ENCODE measurements around the gene BTG1. TPM values are rescaled to one million over a fixed set of nuclear protein-coding genes. Genes with fewer than 3 reads are reported as not detected.

The BTG1 gene
- total and polyA plus RNA-seq, 9 of the 15 experiments (the other 6 are each of a cell fraction or from before 2014, with no cell fraction given), result 3.7 to 28.6 (median 7.4) TPM

DNA sequence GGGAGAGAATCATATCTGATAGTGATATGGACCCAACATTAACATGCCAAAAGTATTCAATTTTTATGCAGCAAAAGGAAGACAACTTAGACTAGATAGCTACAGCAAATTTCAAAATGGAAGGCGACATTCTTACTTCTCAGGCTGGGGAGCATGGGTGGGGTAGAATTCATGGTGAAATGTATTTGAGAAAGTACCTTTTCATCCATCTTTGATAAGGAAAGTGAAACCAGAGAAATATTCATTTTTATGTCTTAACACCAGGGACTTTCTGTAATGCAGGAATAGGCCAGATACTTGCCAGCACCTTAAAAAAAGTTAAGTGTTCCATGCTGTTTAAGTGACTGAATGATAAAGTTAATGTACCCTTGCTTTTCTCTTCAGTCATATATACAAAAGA, 13.4 kb downstream of the BTG1 start:
- Histone ChIP-seq H3K4me1 (replicated peaks in 1 of 2; ENCODE audit: control insufficient read depth in 2 of 2, insufficient read depth in 2 of 2, low read length in 2 of 2) (peaks cover 0 to 32% of the 10 kb centered on the region in 2 experiments; a peak in 4 of 5 replicates), H3K27ac (ENCODE audit: extremely low read depth, low read depth, low read length) (no peak overlapping the region), H3K9me1 (ENCODE audit: control insufficient read depth, insufficient read depth, low read length) (peaks cover 4% of the 10 kb centered on the region), H3K79me2 (ENCODE audit: control insufficient read depth, insufficient read depth, low read length) (peaks cover 84% of the 10 kb centered on the region), H3K9me3 (replicated peaks; ENCODE audit: control insufficient read depth, insufficient read depth, low read depth, low read length) (no peaks in the 10 kb centered on the region), H3K36me3 (ENCODE audit: control insufficient read depth, insufficient read depth, low read length) (peaks cover 2% of the 10 kb centered on the region; the same call in 1 of the 3 replicates), H3K27me3 (ENCODE audit: control insufficient read depth in 2 of 2, insufficient read depth in 2 of 2, low read length in 2 of 2) (no peaks in the 10 kb centered on the region), H4K20me1 (replicated peaks; ENCODE audit: control insufficient read depth, insufficient read depth, low read length) (peaks cover 4% of the 10 kb centered on the region; the same call in 1 of the 2 replicates), H3K9ac (ENCODE audit: insufficient read depth in 1 of 2, low read depth in 2 of 2, low read length in 2 of 2) (no peak overlapping the region), H2AFZ (ENCODE audit: low read depth, low read length) (no peak overlapping the region), H3K4me3 (no peak overlapping the region), H3K4me2 (ENCODE audit: insufficient read depth, low read length) (no peak overlapping the region)
- in situ Hi-C loops (cut with MboI), result no loop called here
- no peak for DNase-seq (ENCODE audit: extremely low read depth in 1 of 4, low spot score in 3 of 4)
- intact Hi-C loops (cut with micrococcal nuclease), result no loop called here
- ChIA-PET POLR2A (interaction anchor here (0.7 to 4.9 kb wide), 4 partner anchors 11 to 393 kb away, joined by 3 to 44 read pairs (median 8); partner anchors contain the start of gene BTG1), CTCF (ENCODE audit: low intra/inter-chr PET ratio) (no interaction called here)
- no peak for TF ChIP-seq ZBED1 (IDR thresholded peaks at IDR 0.05)
- no peak for TF ChIP-seq GTF2A2 (tag; IDR thresholded peaks at IDR 0.05)
- no peak for TF ChIP-seq ZZZ3 (IDR thresholded peaks at IDR 0.05)
- TF ChIP-seq ZNF655 (CRISPR knock-in tag; IDR thresholded peaks at IDR 0.05), result no peak
- TF ChIP-seq, protein P1, sequence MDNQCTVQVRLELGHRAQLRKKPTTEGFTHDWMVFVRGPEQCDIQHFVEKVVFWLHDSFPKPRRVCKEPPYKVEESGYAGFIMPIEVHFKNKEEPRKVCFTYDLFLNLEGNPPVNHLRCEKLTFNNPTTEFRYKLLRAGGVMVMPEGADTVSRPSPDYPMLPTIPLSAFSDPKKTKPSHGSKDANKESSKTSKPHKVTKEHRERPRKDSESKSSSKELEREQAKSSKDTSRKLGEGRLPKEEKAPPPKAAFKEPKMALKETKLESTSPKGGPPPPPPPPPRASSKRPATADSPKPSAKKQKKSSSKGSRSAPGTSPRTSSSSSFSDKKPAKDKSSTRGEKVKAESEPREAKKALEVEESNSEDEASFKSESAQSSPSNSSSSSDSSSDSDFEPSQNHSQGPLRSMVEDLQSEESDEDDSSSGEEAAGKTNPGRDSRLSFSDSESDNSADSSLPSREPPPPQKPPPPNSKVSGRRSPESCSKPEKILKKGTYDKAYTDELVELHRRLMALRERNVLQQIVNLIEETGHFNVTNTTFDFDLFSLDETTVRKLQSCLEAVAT (IDR thresholded peaks at IDR 0.05), result no peak
- no TSS peak for BruUV-seq (replicated peaks)
- no peak for FAIRE-seq
- ATAC-seq, result no peak
- WGBS (ENCODE audit: insufficient coverage, low coverage, missing lambda C conversion rate), result 53% methylated on average over 1 of the region's 1 CpG

Measured in K562 (cell line).